KOPT-K1 (cell line): ENCODE data around the gene COL17A1.

Experiments used
- H3K27ac ChIP-seq: fragments of 200-600 bp; sonication (generic); 2 replicates; pipeline ENCODE4 v1.5.1; 2016; ENCODE audit warnings: antibody characterized with exemption, mild to moderate bottlenecking, low read depth, low read length; ENCODE audit not compliant: poor library complexity, severe bottlenecking
- H3K36me3 ChIP-seq: fragments of 200-600 bp; sonication (generic); 2 replicates; pipeline ENCODE4 v1.5.1; 2017; ENCODE audit warnings: antibody characterized with exemption, mild to moderate bottlenecking, low read length, moderate library complexity; ENCODE audit not compliant: insufficient read depth
- H3K9me3 ChIP-seq: fragments of 200-600 bp; sonication (generic); 2 replicates; pipeline ENCODE4 v1.5.1; 2017; ENCODE audit warnings: antibody characterized with exemption, low read length, mild to moderate bottlenecking; ENCODE audit not compliant: insufficient read depth, poor library complexity, severe bottlenecking

The COL17A1 gene

DNA sequence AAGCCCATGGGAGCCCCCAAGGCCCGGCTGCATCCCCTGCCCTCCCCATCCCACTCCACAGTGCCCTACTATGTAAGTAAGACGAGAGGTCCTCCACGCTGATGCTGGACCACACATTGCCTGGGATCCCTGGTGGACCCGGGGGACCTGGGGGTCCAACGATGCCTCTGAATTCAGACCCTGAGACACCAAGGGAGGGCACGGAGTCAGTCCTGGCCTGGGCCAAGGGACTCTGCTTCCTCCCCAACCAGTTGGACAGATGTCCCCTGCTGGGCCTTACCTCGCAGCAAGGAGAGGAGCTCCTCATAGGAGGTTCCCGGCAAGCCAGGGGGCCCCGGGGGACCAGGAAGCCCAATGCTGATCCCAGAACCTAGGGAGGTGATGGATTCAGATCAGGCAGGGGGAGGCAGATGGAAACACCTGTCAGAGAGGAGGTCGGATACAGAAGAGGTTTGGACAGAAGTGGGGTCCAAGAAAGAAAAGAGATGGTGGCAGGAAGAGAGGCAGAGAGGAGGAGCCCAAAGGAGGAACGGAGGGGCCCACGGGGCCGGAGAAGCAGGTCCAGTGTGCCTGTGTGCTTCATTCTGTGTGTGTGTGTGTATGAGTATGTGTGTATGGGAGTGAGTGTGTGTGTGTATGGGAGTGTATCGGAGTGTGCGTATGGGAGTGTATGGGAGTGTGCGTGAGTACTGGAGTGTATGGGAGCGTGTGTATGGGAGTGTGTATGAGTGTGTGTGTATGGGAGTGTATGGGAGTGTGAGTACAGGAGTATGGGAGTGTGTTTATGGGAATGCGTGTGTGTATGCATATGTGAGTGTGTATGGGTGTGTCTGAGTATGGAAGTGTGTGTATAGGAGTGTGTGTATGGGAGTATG lies 50.2 kb downstream of the COL17A1 start:
- H3K9me3 ChIP-seq: no peaks in the 10 kb centered on the region
- H3K36me3 ChIP-seq: peaks cover 16% of the 10 kb centered on the region
- no peak overlapping the region for H3K27ac ChIP-seq

DNA sequence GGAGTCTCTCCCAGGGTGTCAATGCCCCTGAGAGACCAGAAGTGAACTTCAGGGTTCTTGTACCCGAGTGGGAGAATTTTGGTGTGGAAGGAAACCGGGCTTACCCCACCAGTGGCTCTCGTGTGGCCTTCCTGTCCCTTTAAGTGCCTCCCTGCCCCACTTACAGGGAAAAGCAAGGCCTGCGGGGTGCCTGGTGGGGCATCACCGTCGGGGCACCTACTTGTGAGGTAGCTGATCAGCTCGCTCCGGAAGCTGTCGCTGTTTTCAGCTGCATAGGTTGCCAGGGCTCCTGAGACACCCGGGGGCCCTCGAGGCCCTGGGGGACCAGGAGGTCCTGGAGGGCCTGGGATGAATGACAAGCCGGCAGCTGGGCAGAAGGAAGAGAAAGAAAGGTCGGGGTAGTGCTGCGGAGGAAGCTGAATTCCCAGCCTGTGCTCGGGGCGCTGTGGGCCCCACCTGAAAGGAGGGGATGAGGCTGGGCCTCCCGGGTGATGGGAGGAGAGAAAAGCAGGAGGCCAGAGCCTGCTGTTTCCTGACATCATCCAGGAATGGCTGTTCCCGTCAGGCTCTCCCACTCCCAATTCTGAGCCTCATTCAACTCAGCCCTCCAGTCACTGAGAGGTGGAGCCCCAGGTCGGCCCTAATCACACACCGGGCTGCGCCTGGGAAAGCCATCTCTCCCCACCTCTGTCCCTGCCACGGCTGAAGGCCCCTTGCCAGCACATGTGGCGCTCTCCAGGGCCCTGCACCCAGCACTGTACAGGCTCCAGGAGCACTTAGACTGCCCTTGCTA lies 51.1 kb downstream of the COL17A1 start:
- Histone ChIP-seq H3K27ac (no peak overlapping the region), H3K36me3 (peaks cover 20% of the 10 kb centered on the region), H3K9me3 (no peaks in the 10 kb centered on the region)

DNA sequence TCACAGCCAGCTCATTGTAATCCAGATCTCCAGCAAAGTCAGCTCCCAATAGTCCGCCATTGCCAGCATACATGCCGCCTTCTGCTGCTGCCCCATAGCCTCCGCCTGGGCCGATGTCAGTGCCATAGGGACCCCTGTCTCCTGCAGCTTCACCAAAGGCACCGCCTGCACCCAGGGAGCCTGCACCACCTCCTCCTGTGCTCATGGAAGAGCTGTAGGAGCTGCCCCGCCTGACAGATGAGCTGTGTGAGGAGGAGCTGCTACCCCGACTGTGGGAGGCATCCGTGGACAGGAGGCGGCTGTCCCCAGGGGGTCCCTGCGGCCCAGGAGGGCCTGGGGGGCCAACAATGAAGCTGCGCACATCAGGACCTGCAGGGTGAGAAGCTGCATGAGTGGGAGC lies 51.7 kb downstream of the COL17A1 start:
- H3K9me3 ChIP-seq: no peaks in the 10 kb centered on the region
- no peak overlapping the region for H3K27ac ChIP-seq
- peaks cover 27% of the 10 kb centered on the region for H3K36me3 ChIP-seq

DNA sequence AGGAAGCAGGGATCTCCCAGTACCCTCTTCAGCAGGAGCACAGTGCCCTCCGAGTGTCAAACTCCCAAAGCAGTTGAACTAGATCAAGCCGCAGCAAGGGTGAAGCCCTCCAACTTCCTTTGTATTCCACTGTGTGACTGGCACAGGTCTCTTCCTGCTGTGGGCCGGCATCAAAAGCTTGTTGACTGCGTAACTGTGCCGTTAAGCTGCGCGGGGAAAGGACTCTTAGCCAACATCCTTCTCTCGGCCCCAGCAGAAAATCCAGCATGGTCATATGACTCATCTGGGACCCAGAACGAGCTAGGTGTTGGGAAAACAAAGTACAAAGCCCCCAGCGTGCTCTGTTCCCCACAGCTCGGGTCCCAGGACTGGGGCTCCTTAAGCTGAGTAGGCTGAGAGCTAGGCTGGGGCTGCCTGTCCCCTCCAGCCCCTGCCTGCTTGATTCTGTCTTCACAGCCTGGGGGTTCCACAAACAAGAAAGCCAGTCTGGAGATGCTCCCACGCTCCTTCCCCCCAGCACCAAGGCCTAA lies 52.2 kb downstream of the COL17A1 start:
- H3K27ac ChIP-seq: no peak overlapping the region
- H3K9me3 ChIP-seq: no peaks in the 10 kb centered on the region
- peaks cover 32% of the 10 kb centered on the region for H3K36me3 ChIP-seq

DNA sequence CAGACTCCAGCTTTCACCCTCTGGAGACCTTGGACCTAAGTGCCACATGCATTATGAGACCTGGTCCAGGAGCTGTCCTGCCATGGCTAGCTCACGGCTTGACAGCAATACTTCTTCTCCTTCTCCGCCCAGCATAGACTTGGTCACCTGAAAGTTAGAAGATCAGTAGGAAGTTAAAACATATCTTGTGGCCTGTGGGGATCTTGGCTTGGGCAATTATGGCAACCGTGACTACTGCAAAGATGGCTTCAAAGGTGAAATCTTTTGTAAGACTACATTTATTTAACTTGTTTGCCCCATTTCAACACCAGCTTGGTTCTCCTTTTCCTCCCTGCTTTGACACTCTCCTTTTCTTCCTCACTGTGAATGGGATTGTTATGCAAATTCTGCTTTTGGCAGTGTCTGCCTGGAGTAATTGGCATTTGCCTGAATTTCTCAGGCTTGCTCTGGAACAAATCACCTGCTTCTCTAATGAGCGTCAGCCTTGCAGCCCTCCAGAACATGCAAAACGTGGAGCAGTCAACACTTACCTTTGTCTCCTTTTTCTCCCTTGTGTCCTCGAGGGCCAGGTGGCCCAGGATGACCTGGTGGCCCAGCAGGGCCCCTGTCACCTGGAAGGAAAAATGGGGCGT lies 53.4 kb downstream of the COL17A1 start:
- no peaks in the 10 kb centered on the region for H3K9me3 ChIP-seq
- H3K27ac ChIP-seq: no peak overlapping the region
- peaks cover 42% of the 10 kb centered on the region for H3K36me3 ChIP-seq

DNA sequence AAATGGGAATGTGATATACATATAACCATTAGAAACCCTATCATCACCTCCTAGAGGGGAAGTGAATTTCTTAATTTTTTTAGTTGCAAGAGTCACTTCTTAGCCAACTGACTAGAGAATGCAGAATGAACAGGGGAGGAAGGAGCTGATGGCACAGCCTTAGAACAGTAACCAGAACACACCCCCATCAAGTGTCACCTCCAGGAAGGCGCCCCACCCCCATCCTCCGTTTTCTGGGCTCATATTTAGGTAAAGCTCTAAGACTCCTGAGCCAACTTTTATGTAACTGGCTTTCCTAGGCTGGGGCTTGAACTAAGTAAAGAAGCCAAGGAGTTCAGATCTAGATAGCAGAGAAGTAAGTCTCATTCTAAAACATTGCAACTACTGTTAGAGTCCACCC lies 54.0 kb downstream of the COL17A1 start:
- peaks cover 46% of the 10 kb centered on the region for H3K36me3 ChIP-seq
- no peak overlapping the region for H3K27ac ChIP-seq
- H3K9me3 ChIP-seq: no peaks in the 10 kb centered on the region

DNA sequence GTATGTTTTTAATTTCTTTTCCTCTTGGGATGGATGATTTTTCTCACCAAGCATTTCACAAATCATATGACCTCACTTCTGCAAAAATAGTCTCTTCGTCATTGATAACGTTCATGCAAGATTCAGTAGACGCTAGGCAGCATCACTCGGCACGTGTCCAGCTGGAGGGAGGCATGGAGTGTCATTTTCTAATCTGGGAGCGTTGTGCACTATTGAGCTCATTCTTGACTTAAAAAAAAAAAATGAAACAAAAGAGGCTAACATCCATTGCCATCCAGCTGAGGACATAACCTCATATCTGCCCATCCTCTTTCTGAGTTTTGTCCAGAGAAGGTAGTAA lies 56.2 kb downstream of the COL17A1 start:
- Histone ChIP-seq H3K9me3 (no peaks in the 10 kb centered on the region), H3K36me3 (peaks cover 68% of the 10 kb centered on the region), H3K27ac (no peak overlapping the region)

DNA sequence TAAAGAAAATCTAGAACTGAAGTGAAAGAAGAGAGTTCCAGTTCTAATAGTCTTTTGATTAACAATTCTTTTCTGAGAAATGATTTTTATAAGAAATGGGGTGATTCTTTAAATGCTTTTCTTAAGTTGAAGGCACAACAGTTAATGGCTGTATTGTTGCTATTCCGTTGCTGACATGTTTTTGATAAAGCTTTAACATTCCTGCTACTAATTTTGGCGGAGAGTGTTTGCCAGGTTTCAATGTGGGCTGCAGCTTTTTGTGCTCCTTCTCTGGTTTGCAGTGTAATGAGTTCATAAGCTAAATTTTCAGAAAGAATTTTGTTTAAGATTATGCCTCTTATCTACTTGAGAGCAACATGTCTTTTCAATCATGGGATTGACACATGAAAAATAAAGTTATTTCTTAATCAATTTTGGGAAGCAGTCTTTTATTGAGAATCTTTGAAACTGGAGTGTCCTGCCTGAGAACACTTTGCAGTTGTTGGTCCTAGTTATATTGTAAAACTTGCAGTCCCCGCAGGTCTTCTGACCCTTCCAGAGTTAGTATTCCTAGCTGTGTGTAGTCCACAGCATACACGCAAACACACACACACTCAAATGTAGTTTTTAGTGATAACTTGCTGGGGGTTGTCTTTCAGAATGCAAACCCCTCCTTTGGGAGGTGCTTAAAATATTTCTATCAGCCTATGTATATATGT lies 56.7 kb downstream of the COL17A1 start:
- Histone ChIP-seq H3K9me3 (no peaks in the 10 kb centered on the region), H3K36me3 (peaks cover 73% of the 10 kb centered on the region)

DNA sequence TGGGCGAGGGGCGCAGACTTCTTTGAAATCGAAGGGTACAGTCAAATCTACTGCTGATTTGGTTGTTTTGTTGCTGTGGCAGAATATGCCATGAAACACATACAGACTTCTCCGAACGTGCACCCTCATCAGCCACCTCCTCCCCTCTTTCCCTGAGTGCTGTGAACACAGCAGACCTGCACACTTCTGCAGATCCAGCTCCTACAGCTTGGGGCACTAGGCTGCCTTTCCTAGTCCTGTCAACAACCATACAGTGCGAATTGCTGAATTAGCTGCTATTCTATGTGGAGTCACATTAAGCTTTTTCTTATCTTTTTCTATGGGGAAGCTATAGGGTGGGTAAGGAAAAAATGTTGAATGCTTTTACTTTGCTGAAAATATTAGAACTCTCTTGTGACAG lies 57.5 kb downstream of the COL17A1 start:
- Histone ChIP-seq H3K36me3 (peaks cover 81% of the 10 kb centered on the region), H3K27ac (no peak overlapping the region), H3K9me3 (no peaks in the 10 kb centered on the region)

More for the DNA sequence above, 56.7 kb downstream of the COL17A1 start:
- no peak overlapping the region for H3K27ac ChIP-seq

DNA sequence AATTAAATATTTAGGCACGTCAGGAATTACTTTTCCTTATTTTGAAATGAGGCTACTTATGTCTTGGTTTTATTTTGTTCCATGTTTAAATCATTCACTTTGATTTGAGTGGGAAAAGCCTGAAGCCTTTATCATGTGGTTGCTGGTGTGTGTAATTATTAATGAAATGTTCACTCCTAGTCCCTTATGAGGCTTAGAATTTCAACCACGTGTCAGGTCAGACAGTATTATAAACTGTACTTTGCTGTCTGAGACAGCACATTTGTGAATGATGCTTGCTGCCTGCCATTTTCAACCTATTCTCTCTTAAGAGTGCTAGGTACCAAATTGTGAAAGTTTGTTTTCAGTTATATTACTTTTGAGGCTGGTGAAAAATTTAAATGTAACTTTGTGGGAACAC lies 58.9 kb downstream of the COL17A1 start:
- peaks cover 82% of the 10 kb centered on the region for H3K36me3 ChIP-seq

DNA sequence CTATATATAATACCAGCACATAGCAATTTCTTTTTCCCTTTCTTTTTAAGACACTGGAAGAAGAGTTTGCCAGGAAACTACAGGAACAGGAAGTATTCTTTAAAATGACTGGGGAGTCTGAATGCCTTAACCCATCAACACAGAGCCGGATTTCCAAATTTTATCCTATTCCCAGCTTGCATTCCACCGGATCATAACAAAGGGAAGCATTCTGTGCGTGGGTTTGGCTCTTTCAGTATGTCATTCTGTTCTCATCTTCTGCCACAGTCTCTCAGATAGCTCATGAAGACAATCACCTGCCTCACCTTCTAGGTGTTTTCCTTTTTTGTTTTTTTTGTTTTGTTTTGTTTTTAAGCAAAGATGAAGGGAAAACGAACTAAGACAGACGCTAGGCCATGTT lies 60.2 kb downstream of the COL17A1 start:
- H3K9me3 ChIP-seq: no peaks in the 10 kb centered on the region
- H3K27ac ChIP-seq: no peak overlapping the region
- peaks cover 92% of the 10 kb centered on the region for H3K36me3 ChIP-seq

More for the DNA sequence above, 58.9 kb downstream of the COL17A1 start:
- H3K9me3 ChIP-seq: no peaks in the 10 kb centered on the region
- H3K27ac ChIP-seq: no peak overlapping the region

DNA sequence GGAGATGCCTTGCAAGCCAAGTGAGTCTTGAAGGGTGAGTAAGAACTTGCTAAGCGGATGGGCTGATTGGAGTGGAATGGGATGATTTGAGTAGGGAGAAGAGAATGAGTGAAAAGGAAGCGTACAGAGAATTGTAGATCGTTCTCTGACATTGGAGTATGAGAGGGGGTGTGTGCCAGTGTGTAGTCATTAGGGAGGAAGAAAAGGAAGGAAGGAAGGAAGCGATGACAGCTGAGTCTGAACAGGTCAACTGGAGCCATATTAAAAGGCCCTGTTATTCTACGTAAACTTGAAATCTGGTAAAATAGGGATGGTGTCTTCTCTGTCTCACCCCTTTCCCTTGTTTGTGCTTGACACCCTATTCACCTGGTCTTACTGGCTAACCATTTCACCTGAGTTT lies 63.7 kb downstream of the COL17A1 start:
- Histone ChIP-seq H3K9me3 (no peaks in the 10 kb centered on the region), H3K27ac (no peak overlapping the region), H3K36me3 (peaks cover 98% of the 10 kb centered on the region)

DNA sequence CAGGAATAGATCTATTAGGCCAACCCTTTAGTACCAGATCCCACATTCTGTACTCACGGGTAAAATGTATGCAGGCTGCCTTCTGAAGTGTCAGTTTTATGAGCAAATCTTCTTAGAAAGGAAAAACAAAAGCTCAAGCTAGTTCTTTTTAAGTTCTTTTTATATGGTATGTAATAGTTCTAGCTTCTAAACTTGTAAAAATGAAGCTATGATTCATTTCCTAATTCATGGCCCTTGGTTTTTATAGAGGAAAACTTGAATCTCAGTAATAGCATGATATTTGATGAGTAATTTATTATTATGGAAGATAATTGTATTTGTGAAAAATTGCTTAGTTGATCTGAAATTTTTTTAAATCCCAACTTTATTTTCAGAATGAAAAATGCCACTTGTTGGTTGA lies 64.4 kb downstream of the COL17A1 start:
- Histone ChIP-seq H3K27ac (no peak overlapping the region), H3K36me3 (peaks cover 96% of the 10 kb centered on the region), H3K9me3 (no peaks in the 10 kb centered on the region)

DNA sequence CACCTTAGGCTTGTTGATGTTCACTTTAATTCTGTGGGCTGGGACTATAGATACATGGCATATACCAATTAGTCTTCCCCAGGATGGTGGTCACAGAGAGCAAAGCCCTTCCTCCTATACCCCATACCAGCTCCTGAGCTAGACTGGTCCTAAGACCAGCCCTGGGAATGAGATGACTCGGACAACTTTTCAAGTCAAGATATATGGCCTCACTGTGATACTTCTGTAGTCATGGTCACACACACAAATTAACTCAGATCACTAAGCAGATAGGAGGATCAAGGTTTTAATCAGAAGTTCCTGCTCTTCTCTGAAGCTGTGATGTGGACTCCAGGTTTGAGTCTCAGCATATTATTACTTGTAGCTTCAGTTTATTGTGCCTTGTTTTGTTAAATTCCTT lies 65.7 kb downstream of the COL17A1 start:
- Histone ChIP-seq H3K9me3 (no peaks in the 10 kb centered on the region), H3K27ac (no peak overlapping the region), H3K36me3 (peaks cover 84% of the 10 kb centered on the region)

DNA sequence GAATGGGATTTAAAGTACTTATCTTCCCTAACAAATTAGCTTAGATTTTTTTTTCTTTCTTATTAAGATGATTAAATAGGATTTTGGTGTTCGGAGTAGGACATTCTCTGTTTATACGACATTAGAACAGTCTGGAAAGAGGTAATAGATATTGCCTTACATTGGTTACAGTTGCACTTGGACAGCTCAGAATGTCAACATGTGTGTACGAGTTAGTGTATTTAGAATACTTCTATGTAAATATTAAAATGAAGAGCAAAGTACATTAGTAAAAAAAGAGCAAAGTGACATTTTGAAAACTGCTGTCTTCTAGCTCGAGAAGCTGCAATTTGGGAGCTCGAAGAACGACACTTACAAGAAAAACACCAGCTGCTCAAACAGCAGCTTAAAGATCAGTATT lies 67.2 kb downstream of the COL17A1 start:
- Histone ChIP-seq H3K27ac (no peak overlapping the region), H3K36me3 (peaks cover 74% of the 10 kb centered on the region), H3K9me3 (no peaks in the 10 kb centered on the region)
